GM13977 (cell line): ENCODE results near the gene N4BP3.
"Not testable (repeated sequence)": the region's sequence is repeated elsewhere in the genome, so short reads cannot be mapped to it uniquely, and the experiment has no call there.

ENCODE experiments used
- DNase-seq: peaks from one replicate; pipeline ENCODE4 v3.0.0; 2012; ENCODE audit warnings: low spot score
- in situ Hi-C: fragments of 300-500 bp; cut with MboI; formaldehyde crosslinking; loops from one replicate; pipeline ENCODE4 v1.12.0; 2022; ENCODE audit warnings: low sequenced_read_pairs, low pct_unique_long_range_greater_than_20kb, mixed read lengths, inconsistent platforms; ENCODE audit not compliant: unreplicated experiment
- TF ChIP-seq, protein P1 (sequence below): IDR thresholded peaks from 2 replicates; pipeline ENCODE4 v1.5.1; 2012; ENCODE audit warnings: mild to moderate bottlenecking, control low read depth; ENCODE audit not compliant: insufficient read depth; ENCODE audit errors: extremely low read depth, missing control alignments

N4BP3 gene

GRCh38 chr5:178081571-178082243 is 31.6 kb upstream of the N4BP3 start:
- TF ChIP-seq, protein P1, sequence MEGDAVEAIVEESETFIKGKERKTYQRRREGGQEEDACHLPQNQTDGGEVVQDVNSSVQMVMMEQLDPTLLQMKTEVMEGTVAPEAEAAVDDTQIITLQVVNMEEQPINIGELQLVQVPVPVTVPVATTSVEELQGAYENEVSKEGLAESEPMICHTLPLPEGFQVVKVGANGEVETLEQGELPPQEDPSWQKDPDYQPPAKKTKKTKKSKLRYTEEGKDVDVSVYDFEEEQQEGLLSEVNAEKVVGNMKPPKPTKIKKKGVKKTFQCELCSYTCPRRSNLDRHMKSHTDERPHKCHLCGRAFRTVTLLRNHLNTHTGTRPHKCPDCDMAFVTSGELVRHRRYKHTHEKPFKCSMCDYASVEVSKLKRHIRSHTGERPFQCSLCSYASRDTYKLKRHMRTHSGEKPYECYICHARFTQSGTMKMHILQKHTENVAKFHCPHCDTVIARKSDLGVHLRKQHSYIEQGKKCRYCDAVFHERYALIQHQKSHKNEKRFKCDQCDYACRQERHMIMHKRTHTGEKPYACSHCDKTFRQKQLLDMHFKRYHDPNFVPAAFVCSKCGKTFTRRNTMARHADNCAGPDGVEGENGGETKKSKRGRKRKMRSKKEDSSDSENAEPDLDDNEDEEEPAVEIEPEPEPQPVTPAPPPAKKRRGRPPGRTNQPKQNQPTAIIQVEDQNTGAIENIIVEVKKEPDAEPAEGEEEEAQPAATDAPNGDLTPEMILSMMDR = no peak
- no peak for DNase-seq
- in situ Hi-C loops = no loop called here

GRCh38 chr5:178083922-178084321 is 29.4 kb upstream of the N4BP3 start:
- TF ChIP-seq, protein P1 = no peak
- in situ Hi-C loops = no loop called here
- DNase-seq = no peak

DNA sequence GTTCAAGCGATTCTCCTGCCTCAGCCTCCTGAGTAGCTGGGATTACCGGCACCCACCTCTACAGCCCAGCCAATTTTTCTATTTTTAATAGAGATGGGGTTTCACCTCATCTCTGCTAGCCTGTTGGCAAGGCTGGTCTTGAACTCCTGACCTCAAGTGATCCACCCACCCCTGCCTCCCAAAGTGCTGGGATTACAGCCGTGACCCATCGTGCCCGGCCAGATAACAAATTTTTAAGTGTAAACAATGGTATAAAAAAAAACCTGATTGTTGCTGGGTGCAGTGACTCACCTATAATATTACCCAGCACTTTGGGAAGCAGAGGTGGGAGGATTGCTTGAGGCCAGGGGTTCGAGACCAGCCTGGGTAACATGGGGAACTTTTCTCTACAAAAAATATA is 28.0 kb upstream of the N4BP3 start:
- in situ Hi-C loops = no loop called here
- TF ChIP-seq, protein P1 = no peak
- DNase-seq = no peak

DNA sequence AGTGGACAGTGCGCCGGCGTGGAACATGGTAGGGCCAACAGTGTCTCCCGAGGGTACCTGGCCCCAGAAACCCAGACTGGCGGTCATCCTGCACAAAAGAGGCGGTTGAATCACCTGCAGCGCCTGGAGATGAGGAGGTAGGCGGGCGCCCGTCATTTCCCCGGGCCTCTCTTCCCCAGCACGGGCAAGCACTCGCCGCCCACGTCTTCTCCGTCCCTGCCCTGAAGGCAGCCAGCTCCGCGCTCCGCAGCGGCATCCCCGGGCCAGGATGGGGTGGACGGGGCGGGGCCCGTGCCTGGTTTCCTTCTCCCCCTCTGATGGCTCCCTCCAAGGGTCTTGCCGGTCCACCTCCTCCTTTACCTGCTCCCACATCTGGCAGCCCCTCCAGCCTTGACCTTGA is 27.1 kb upstream of the N4BP3 start:
- no peak for DNase-seq
- TF ChIP-seq, protein P1 = no peak
- in situ Hi-C loops = no loop called here

DNA sequence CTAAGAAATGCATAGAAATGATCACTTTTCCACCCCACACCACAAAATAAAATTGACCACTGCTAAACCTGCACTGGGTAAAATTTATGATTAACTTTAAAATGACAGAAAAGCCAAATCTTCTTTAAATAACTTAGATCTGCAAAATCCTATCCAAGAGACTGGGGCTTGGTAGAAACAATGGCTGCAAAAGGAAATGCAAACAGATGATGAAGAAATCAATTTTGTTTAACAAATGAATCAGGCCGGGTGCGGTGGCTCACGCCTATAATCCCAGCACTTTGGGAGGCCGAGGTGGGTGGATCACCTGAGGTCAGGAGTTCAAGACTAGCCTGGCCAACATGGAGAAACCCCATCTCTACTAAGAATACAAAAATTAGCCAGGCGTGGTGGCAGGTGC is 26.1 kb upstream of the N4BP3 start:
- in situ Hi-C loops, DNase-seq: not testable (repeated sequence)

DNA sequence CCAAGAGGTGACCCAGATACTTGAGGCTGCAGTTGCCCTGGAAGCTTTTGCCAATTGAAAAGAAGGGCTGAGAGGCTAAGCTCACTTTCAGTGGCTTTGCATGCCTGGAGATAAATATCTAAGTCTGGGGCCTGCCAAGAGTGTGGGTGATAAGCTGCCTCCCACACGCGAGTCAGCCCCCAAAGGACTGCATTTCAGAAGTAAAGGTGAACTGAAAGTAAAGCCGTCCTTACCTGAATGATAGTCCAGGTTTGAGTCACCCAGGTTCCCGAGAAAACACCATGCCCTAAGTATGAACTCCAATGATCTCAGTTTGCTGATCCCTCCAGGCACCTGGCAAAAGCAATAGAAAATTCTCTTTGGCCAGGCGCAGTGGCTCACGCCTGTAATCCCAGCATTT is 22.5 kb upstream of the N4BP3 start:
- peak; percentile 40 for DNase-seq
- TF ChIP-seq, protein P1 = no peak
- in situ Hi-C loops = no loop called here

- in situ Hi-C loops = no loop called here
- TF ChIP-seq, protein P1 = no peak
- DNase-seq = no peak
These were observed 20.2 kb upstream of the N4BP3 start for GRCh38 chr5:178093134-178093533.
